Measurements from ENCODE around the gene UNC5A. TPM values are rescaled to one million over a fixed set of nuclear protein-coding genes. Genes with fewer than 3 reads are reported as not detected.

The UNC5A gene
- total and polyA plus RNA-seq, 3 donors from 2014 or later: 1.7 to 2.0 (median 1.8) TPM

DNA sequence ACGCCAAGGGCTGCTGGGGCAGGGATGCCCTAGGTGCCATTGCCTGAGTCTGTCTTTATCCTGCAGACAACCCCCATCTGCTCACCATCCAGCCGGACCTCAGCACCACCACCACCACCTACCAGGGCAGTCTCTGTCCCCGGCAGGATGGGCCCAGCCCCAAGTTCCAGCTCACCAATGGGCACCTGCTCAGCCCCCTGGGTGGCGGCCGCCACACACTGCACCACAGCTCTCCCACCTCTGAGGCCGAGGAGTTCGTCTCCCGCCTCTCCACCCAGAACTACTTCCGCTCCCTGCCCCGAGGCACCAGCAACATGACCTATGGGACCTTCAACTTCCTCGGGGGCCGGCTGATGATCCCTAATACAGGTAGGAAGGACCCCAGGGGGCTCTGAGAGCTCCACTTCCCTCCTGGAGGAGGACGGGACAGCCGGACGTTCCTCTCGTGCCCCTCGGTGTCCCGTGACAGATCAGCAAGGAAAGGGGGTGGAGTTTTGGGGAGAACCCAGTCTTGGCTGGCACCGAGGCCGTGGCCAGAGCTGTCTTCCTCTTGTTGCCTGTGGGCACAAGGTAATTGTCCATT, 63.9 kb downstream of the UNC5A start:
- Histone ChIP-seq H3K4me1 (no peaks in the 10 kb centered on the region), H3K27me3 (no peaks in the 10 kb centered on the region), H3K27ac (no peak overlapping the region), H3K4me3 (no peak overlapping the region), H3K9me3 (no peaks in the 10 kb centered on the region), H3K36me3 (ENCODE audit: low read depth, missing control alignments) (no peaks in the 10 kb centered on the region)
- DNase-seq: no peak
- intact Hi-C loops (cut with DNase I; ENCODE audit: low total_unique reads): no loop called here
- TF ChIP-seq POLR2A (IDR thresholded peaks at IDR 0.05): no peak
- TF ChIP-seq, protein P1, sequence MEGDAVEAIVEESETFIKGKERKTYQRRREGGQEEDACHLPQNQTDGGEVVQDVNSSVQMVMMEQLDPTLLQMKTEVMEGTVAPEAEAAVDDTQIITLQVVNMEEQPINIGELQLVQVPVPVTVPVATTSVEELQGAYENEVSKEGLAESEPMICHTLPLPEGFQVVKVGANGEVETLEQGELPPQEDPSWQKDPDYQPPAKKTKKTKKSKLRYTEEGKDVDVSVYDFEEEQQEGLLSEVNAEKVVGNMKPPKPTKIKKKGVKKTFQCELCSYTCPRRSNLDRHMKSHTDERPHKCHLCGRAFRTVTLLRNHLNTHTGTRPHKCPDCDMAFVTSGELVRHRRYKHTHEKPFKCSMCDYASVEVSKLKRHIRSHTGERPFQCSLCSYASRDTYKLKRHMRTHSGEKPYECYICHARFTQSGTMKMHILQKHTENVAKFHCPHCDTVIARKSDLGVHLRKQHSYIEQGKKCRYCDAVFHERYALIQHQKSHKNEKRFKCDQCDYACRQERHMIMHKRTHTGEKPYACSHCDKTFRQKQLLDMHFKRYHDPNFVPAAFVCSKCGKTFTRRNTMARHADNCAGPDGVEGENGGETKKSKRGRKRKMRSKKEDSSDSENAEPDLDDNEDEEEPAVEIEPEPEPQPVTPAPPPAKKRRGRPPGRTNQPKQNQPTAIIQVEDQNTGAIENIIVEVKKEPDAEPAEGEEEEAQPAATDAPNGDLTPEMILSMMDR (IDR thresholded peaks at IDR 0.05): no peak
- 86% methylated on average over 14 to 20 of the region's 20 CpGs for WGBS, 2 donors

DNA sequence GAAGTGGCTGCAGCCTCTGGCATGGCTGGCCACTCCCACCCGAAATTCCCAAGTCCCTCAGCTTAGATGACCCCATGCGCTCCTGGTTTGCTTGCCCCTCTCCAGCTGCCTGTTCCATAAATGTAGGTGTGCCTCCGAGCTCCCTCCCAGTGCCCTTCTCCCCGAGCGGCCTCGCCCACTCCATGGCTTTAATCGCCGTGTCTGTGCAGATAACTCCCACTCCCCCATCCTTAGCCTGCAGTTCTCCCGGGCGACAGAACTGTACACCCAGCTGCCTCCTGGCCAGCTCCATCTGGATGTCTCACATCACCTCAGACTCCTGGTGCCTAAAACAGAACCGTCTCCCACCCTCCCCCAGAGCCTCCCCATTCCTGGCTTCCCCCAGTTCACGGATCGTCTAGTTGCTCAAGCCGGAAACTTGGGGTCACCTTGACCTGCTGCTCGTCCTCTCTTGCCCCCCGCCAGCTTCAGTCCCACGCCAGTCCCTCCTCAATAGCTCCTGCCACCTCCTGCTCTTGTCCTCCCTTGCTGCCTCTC, 64.7 kb downstream of the UNC5A start:
- 45 to 46% methylated on average over 17 of the region's 17 CpGs for WGBS, 2 donors
- no peak for TF ChIP-seq POLR2A (IDR thresholded peaks at IDR 0.05)
- TF ChIP-seq, protein P1 (IDR thresholded peaks at IDR 0.05): no peak
- DNase-seq: no peak
- Histone ChIP-seq H3K4me3 (no peak overlapping the region), H3K4me1 (no peaks in the 10 kb centered on the region), H3K9me3 (no peaks in the 10 kb centered on the region), H3K27me3 (no peaks in the 10 kb centered on the region), H3K36me3 (ENCODE audit: low read depth, missing control alignments) (no peaks in the 10 kb centered on the region), H3K27ac (no peak overlapping the region)
- intact Hi-C loops (cut with DNase I; ENCODE audit: low total_unique reads): no loop called here

DNA sequence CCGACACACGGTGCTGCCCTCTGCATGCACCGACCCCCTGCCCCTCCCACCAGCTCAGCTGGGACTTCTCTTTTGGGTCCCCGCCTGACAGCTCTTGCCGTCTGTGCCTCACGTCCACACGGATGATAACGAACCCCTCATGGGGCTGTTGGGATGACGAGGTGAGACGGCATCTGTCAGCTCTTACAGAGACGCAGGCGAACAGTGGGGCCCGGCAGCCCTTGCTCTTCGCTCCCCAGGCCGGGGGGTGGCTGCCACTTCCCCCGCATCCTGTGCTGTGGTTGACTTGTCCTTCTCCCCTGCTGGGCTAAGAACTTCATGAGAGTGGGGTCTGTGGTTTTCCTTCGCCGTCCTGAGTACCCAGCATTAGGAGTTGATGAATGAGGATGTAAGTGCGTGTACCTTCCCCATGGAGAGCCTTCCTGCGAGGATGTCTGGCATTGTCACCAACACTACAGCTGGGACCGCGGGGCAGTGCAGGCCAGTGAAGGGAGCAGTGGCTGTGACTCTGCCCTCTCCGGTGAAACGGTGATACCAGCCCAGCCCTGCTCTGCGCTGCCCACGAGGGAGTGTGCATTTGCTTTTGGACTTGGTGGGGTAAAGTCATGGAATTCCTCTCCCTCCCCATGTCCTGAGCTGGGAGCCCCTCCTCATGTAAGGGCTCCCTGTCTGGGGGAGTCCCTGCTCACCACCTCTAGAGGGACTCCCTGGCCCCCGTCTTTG, 65.6 kb downstream of the UNC5A start:
- no peaks in the 10 kb centered on the region for H3K27me3 ChIP-seq
- 58 to 63% methylated on average over 7 to 27 of the region's 27 CpGs for WGBS, 2 donors

DNA sequence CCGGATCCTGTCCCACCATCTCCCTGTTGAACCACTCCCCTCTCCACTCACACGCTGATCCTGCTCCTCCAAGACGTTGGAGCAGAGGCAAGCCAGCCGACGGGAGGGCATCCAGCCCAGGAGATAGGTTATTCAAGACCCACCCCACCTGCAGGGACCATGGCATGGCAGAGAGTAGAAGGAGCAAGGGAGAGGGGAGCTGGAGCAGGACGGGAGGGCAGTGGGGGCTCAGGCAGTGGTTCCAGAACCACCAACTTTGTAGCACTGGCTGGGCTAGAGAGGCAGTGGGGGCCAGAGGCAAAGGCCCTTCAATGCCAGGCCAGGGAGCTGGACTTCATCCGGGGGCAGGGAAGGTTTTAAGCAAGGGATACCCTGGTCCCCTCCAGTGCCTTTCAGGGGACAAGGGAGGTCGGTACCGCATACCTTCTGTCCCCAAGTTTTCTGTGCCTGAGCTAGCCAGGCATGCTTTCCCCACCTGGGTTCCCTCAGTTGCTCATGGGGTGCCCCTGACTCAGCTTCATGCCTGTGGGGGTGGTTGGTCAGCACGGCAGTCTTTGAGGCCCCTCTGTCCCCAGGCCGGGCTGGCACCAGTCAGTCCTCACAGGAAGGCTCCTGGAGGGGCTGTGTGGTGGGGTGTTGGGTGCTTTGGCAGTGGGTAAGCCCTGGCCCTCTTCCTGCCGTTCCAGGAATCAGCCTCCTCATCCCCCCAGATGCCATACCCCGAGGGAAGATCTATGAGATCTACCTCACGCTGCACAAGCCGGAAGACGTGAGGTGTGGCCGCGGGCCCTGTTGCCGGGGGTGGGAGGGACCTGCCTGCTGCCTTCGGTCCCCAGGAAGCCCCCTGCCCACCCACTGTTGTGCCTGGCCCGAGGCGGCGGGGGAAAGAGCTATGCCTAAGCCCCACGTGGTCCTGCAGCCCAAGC, 66.4 kb downstream of the UNC5A start:
- H3K27me3 ChIP-seq: no peaks in the 10 kb centered on the region
- no peak overlapping the region for H3K4me3 ChIP-seq
- no peaks in the 10 kb centered on the region for H3K36me3 ChIP-seq (ENCODE audit: low read depth, missing control alignments)
- no peak overlapping the region for H3K27ac ChIP-seq
- intact Hi-C loops (cut with DNase I; ENCODE audit: low total_unique reads): no loop called here
- no peaks in the 10 kb centered on the region for H3K4me1 ChIP-seq
- H3K9me3 ChIP-seq: no peaks in the 10 kb centered on the region
- TF ChIP-seq, protein P1 (IDR thresholded peaks at IDR 0.05): no peak
- TF ChIP-seq POLR2A (IDR thresholded peaks at IDR 0.05): no peak
- WGBS, 2 donors: 54 to 80% methylated on average over 7 to 24 of the region's 24 CpGs
- no peak for DNase-seq

More for the DNA sequence above, 65.6 kb downstream of the UNC5A start:
- no peaks in the 10 kb centered on the region for H3K9me3 ChIP-seq
- no peak overlapping the region for H3K27ac ChIP-seq
- DNase-seq: no peak
- no peaks in the 10 kb centered on the region for H3K36me3 ChIP-seq (ENCODE audit: low read depth, missing control alignments)
- H3K4me3 ChIP-seq: no peak overlapping the region
- H3K4me1 ChIP-seq: no peaks in the 10 kb centered on the region
- TF ChIP-seq, protein P1 (IDR thresholded peaks at IDR 0.05): no peak
- no peak for TF ChIP-seq POLR2A (IDR thresholded peaks at IDR 0.05)
- intact Hi-C loops (cut with DNase I; ENCODE audit: low total_unique reads): no loop called here

Data from testis (tissue), 3 donors.